Activated CD4-positive, alpha-beta T cell treated with anti-CD3 and anti-CD28 coated beads, Interleukin-2, amount 50 U/mL, for 48 hours (primary cell): ENCODE results near the gene TNFSF12.
A peak's percentile ranks its signal among the peaks of the same experiment; 100 is the strongest.

Experiments
- DNase-seq, 2 experiments: peaks; one replicate each; pipeline ENCODE4 v3.0.0-alpha.2; 2020

Gene TNFSF12

DNA sequence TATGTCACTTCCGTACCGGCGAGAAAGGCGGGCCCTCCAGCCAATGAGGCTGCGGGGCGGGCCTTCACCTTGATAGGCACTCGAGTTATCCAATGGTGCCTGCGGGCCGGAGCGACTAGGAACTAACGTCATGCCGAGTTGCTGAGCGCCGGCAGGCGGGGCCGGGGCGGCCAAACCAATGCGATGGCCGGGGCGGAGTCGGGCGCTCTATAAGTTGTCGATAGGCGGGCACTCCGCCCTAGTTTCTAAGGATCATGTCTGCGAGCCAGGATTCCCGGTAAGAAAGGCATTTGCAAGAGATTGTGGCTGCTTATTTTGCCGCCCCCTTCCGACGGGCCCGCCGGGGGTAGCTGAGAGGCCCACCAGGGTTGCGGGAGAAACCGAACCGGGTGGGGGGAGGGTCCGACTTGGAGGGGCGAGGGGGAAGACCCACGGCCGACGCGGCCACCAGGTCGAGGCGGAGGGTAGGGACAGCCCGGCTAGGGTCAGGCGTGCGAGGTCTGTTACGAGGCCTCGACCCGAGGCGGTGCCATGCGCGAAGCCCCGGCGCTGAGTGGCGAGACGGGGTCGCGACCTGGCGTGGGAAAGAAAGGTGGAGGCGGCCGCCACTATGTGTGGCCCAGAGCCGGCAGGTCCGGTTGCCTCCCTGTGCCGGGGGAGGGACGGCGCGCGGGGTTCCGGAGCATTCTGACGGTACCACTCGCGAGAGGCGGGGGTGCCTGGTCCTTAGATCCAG lies 23.9 kb downstream of the TNFSF12 start:
- DNase-seq = peak; percentile 100

- DNase-seq = peak; percentile 89
Observed at GRCh38 chr17:7573324-7574080, 24.6 kb downstream of the TNFSF12 start.

DNA sequence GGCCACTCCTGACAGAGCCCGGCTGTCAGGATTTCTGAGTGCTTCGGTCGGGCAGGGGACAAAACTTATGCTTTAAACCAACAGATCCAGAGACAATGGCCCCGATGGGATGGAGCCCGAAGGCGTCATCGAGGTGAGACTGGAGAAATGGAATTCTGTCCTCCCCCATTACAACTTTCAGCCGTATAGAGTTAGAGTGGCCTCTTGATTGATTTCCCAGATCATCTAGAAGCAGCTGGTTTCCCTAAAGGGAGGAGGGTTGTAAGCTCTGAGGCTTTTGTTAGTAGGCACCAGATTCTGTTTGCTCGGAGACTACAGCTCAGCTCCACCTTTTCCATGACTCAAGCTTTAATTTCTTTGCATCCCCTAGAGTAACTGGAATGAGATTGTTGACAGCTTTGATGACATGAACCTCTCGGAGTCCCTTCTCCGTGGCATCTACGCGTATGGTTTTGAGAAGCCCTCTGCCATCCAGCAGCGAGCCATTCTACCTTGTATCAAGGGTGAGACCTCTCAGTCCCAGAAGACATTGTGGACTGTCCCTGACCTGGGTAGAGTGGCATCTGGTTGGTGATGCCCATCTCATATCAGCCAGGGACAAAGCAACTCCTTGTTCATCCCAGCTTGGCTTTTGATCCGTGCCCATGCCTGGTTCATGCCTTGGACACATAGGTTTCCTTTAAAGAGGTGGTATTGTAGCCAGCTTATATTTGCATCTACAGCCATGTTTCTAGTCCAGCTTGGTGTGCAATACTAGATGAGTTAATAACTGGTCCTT lies 25.5 kb downstream of the TNFSF12 start:
- DNase-seq = no peak

DNA sequence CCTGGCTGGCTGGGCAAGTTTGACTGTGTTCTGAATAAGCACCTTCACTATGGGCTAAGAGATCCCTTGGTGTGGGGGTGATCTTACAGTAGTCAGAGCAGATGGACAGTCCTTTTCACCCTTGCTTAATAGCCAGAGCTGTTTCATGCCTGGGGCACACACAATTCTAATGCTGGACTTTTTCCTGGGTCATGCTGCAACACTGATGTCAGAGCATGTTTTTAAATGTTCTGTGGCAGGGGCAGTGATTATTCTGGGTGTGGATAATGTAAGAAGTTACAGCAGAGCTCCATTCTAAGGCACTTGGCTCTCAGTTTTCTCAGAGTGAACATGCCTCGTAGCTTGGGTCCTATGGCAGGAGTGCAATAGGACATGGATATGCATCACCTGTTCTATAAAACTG lies 26.6 kb downstream of the TNFSF12 start:
- no peak for DNase-seq

- DNase-seq = no peak
Observed at GRCh38 chr17:7575959-7576358, 27.1 kb downstream of the TNFSF12 start.

GRCh38 chr17:7576432-7576937 lies 27.6 kb downstream of the TNFSF12 start:
- no peak for DNase-seq

GRCh38 chr17:7577327-7578199 lies 28.7 kb downstream of the TNFSF12 start:
- DNase-seq = no peak

DNA sequence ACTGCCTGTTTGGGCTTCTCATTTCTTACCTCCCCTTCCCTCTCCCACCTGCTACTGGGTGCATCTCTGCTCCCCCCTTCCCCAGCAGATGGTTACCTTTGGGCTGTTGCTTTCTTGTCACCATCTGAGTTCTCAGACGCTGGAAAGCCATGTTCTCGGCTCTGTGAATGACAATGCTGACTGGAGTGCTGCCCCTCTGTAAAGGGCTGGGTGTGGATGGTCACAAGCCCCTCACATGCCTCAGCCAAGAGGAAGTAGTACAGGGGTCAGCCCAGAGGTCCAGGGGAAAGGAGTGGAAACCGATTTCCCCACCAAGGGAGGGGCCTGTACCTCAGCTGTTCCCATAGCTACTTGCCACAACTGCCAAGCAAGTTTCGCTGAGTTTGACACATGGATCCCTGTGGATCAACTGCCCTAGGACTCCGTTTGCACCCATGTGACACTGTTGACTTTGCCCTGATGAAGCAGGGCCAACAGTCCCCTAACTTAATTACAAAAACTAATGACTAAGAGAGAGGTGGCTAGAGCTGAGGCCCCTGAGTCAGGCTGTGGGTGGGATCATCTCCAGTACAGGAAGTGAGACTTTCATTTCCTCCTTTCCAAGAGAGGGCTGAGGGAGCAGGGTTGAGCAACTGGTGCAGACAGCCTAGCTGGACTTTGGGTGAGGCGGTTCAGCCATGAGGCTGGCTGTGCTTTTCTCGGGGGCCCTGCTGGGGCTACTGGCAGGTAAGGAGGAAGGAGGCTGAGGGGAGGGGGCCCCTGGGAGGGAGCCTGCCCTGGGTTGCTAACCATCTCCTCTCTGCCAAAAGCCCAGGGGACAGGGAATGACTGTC lies 30.4 kb downstream of the TNFSF12 start, which contains the start of gene CD68:
CD68 (plus strand) TSS at position 638 of the 833 bp plus-strand sequence; CDS start at position 678, 40 bp downstream.
- DNase-seq = peak; percentile 76 to 84

DNA sequence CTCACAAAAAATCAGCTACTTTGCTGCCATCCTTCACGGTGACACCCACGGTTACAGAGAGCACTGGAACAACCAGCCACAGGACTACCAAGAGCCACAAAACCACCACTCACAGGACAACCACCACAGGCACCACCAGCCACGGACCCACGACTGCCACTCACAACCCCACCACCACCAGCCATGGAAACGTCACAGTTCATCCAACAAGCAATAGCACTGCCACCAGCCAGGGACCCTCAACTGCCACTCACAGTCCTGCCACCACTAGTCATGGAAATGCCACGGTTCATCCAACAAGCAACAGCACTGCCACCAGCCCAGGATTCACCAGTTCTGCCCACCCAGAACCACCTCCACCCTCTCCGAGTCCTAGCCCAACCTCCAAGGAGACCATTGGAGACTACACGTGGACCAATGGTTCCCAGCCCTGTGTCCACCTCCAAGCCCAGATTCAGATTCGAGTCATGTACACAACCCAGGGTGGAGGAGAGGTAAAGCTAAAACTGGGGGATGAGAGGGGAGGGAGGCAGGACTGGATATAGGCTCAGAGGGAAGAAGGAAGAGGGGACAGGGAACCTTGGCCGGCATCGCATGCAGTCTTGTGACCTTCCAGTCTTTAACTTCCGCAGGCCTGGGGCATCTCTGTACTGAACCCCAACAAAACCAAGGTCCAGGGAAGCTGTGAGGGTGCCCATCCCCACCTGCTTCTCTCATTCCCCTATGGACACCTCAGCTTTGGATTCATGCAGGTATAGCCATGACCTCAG lies 31.2 kb downstream of the TNFSF12 start:
- peak in 1 of 2 experiments; percentile 46 for DNase-seq

GRCh38 chr17:7580604-7581575 lies 32.0 kb downstream of the TNFSF12 start:
- no peak for DNase-seq

GRCh38 chr17:7582396-7583252 lies 33.8 kb downstream of the TNFSF12 start:
- no peak for DNase-seq

GRCh38 chr17:7583253-7584109 lies 34.6 kb downstream of the TNFSF12 start, which contains the start of gene MPDU1:
Gene MPDU1 (plus strand): TSS chr17:7583852. CDS start chr17:7583863, 11 bp downstream.
- peak; percentile 94 to 96 for DNase-seq

GRCh38 chr17:7586673-7587419 lies 38.0 kb downstream of the TNFSF12 start:
- no peak for DNase-seq

DNA sequence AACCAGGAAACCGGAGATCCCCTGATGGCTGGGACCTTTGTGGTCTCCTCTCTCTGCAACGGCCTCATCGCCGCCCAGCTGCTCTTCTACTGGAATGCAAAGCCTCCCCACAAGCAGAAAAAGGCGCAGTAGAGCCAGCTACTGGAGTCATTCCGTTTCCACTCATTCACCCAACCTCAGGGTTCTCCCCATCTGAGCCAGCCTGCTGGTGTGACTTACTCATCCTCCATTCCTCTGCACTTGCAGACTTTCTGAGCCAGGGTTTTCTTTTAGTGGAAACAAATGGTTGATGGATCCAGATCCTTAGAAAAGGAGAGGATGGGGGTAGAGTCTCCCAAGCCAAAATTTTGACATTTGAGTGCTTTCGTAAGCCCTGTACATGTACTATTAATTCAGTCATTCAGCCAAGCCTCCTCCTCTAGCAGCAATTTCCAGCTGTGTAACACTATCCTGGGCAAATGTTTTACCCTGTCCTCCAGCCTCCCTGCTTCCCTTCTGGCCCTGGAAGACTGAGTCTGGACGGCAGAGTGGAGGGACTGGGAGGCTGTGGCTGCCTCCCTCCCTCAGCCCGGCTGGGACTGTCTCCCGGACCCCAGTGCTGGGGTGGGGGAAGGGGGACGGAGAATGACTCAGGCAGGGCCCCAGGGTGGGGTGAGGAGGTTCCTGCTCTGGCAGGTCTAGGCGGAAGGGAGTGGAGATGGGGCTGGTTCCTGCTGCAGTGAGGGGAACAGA lies 38.7 kb downstream of the TNFSF12 start:
- DNase-seq = no peak

- no peak for DNase-seq
Observed at GRCh38 chr17:7588553-7589203, 39.8 kb downstream of the TNFSF12 start.
